Measurements from ENCODE around the gene CSK. TPM values are rescaled to one million over a fixed set of nuclear protein-coding genes. Genes with fewer than 3 reads are reported as not detected.
A peak's percentile ranks its signal among the peaks of the same experiment; 100 is the strongest.

Gene CSK
- total RNA-seq, 4 donors from 2014 or later: 8.4 to 23.1 (median 18.2) TPM

- no CpG with 5 or more reads among the region's 15 CpGs for WGBS, 2 donors (ENCODE audit: low coverage in 1 of 2)
- H3K4me3 ChIP-seq: no peak overlapping the region
- ATAC-seq: no peak
- peaks cover 48% of the 10 kb centered on the region for H3K27me3 ChIP-seq
- peaks cover 0 to 3% (median 0%) of the 10 kb centered on the region in 3 donors for H3K4me1 ChIP-seq
- peak overlapping the region in 1 of 4 donors; percentile 15 for H3K27ac ChIP-seq
- TF ChIP-seq POLR2A (IDR thresholded peaks at IDR 0.05): no peak
- no peak for TF ChIP-seq POLR2AphosphoS5 (IDR thresholded peaks at IDR 0.05)
- TF ChIP-seq, protein P1, sequence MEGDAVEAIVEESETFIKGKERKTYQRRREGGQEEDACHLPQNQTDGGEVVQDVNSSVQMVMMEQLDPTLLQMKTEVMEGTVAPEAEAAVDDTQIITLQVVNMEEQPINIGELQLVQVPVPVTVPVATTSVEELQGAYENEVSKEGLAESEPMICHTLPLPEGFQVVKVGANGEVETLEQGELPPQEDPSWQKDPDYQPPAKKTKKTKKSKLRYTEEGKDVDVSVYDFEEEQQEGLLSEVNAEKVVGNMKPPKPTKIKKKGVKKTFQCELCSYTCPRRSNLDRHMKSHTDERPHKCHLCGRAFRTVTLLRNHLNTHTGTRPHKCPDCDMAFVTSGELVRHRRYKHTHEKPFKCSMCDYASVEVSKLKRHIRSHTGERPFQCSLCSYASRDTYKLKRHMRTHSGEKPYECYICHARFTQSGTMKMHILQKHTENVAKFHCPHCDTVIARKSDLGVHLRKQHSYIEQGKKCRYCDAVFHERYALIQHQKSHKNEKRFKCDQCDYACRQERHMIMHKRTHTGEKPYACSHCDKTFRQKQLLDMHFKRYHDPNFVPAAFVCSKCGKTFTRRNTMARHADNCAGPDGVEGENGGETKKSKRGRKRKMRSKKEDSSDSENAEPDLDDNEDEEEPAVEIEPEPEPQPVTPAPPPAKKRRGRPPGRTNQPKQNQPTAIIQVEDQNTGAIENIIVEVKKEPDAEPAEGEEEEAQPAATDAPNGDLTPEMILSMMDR (IDR thresholded peaks at IDR 0.05): no peak
- no peak for TF ChIP-seq EP300 (IDR thresholded peaks at IDR 0.05)
- no peaks in the 10 kb centered on the region for H3K9me3 ChIP-seq
- H3K36me3 ChIP-seq: no peaks in the 10 kb centered on the region
Measured at GRCh38 chr15:74763416-74763815, 18.5 kb upstream of the CSK start.

- H3K27ac ChIP-seq: no peak overlapping the region
- ATAC-seq: no peak
- no peak overlapping the region for H3K4me3 ChIP-seq
- TF ChIP-seq, protein P1 (IDR thresholded peaks at IDR 0.05): no peak
- TF ChIP-seq EP300 (IDR thresholded peaks at IDR 0.05) (no peak), POLR2A (IDR thresholded peaks at IDR 0.05) (no peak), POLR2AphosphoS5 (IDR thresholded peaks at IDR 0.05) (no peak)
- no peaks in the 10 kb centered on the region for H3K36me3 ChIP-seq
- H3K27me3 ChIP-seq: peaks cover 48% of the 10 kb centered on the region
- H3K4me1 ChIP-seq: peaks cover 0 to 16% (median 4%) of the 10 kb centered on the region in 3 donors
- H3K9me3 ChIP-seq: no peaks in the 10 kb centered on the region
- 60 to 76% methylated on average over 2 to 6 of the region's 14 CpGs for WGBS, 2 donors (ENCODE audit: low coverage in 1 of 2)
Measured at GRCh38 chr15:74767167-74768098, 14.4 kb upstream of the CSK start.

- 0 to 13% methylated on average over 8 to 11 of the region's 15 CpGs for WGBS, 2 donors (ENCODE audit: low coverage in 1 of 2)
- Histone ChIP-seq H3K27ac (no peak overlapping the region), H3K4me3 (peak overlapping the region in 1 of 2 donors; percentile 1), H3K36me3 (no peaks in the 10 kb centered on the region), H3K27me3 (peaks cover 40% of the 10 kb centered on the region), H3K4me1 (peaks cover 0 to 16% (median 4%) of the 10 kb centered on the region in 3 donors), H3K9me3 (no peaks in the 10 kb centered on the region)
- no peak for ATAC-seq
- TF ChIP-seq POLR2A (IDR thresholded peaks at IDR 0.05) (no peak), EP300 (IDR thresholded peaks at IDR 0.05) (no peak), POLR2AphosphoS5 (IDR thresholded peaks at IDR 0.05) (no peak)
- TF ChIP-seq, protein P1 (IDR thresholded peaks at IDR 0.05): no peak
Measured at GRCh38 chr15:74768099-74768770, 13.6 kb upstream of the CSK start.

GRCh38 chr15:74768771-74769342 is 13.0 kb upstream of the CSK start:
- ATAC-seq: no peak
- H3K4me1 ChIP-seq: peaks cover 0 to 16% (median 4%) of the 10 kb centered on the region in 3 donors
- 0% methylated on average over 5 to 7 of the region's 9 CpGs for WGBS, 2 donors (ENCODE audit: low coverage in 1 of 2)

More at GRCh38 chr15:74768771-74769342, 13.0 kb upstream of the CSK start:
- peaks cover 34% of the 10 kb centered on the region for H3K27me3 ChIP-seq
- H3K9me3 ChIP-seq: no peaks in the 10 kb centered on the region
- H3K27ac ChIP-seq: no peak overlapping the region
- TF ChIP-seq, protein P1 (IDR thresholded peaks at IDR 0.05): peak in 3 of 4 experiments; percentile 81 to 84 (median 82)
- TF ChIP-seq POLR2AphosphoS5 (IDR thresholded peaks at IDR 0.05): no peak
- peak overlapping the region in 1 of 2 donors; percentile 1 for H3K4me3 ChIP-seq
- no peaks in the 10 kb centered on the region for H3K36me3 ChIP-seq
